ENCODE measurements around the gene TGFBR3L. TPM values are rescaled to one million over a fixed set of nuclear protein-coding genes. Genes with fewer than 3 reads are reported as not detected.

TGFBR3L gene
- total RNA-seq, 1 experiment from 2014 or later, result 12.5 TPM

GRCh38 chr19:7921302-7921966 is 6.8 kb downstream of the TGFBR3L start:
- Histone ChIP-seq H3K4me3 (ENCODE audit: low read depth in 2 of 2, low read length in 2 of 2) (peak overlapping the region; percentile 54 to 65), H3K27me3 (ENCODE audit: control insufficient read depth, insufficient read depth, low read length) (no peaks in the 10 kb centered on the region), H3K36me3 (ENCODE audit: control insufficient read depth, insufficient read depth, low read length) (no peaks in the 10 kb centered on the region; the same call in 1 of the 2 replicates), H3K27ac (ENCODE audit: low read length) (peak overlapping the region; percentile 79), H3K4me1 (ENCODE audit: control insufficient read depth, insufficient read depth, low read length) (peaks cover 19% of the 10 kb centered on the region), H3K9me3 (ENCODE audit: control insufficient read depth, insufficient read depth, low read depth, low read length) (no peaks in the 10 kb centered on the region)
- BruUV-seq (replicated peaks), result no TSS peak
- ChIA-PET POLR2A (no interaction called here), CTCF (interaction anchor here (0.7 to 2.0 kb wide), 2 partner anchors 52 to 135 kb away, joined by 3 to 6 read pairs; no protein-coding TSS in a partner anchor)
- no peak for TF ChIP-seq CTCF (IDR thresholded peaks at IDR 0.05)
- TF ChIP-seq, protein P1, sequence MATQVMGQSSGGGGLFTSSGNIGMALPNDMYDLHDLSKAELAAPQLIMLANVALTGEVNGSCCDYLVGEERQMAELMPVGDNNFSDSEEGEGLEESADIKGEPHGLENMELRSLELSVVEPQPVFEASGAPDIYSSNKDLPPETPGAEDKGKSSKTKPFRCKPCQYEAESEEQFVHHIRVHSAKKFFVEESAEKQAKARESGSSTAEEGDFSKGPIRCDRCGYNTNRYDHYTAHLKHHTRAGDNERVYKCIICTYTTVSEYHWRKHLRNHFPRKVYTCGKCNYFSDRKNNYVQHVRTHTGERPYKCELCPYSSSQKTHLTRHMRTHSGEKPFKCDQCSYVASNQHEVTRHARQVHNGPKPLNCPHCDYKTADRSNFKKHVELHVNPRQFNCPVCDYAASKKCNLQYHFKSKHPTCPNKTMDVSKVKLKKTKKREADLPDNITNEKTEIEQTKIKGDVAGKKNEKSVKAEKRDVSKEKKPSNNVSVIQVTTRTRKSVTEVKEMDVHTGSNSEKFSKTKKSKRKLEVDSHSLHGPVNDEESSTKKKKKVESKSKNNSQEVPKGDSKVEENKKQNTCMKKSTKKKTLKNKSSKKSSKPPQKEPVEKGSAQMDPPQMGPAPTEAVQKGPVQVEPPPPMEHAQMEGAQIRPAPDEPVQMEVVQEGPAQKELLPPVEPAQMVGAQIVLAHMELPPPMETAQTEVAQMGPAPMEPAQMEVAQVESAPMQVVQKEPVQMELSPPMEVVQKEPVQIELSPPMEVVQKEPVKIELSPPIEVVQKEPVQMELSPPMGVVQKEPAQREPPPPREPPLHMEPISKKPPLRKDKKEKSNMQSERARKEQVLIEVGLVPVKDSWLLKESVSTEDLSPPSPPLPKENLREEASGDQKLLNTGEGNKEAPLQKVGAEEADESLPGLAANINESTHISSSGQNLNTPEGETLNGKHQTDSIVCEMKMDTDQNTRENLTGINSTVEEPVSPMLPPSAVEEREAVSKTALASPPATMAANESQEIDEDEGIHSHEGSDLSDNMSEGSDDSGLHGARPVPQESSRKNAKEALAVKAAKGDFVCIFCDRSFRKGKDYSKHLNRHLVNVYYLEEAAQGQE (IDR thresholded peaks at IDR 0.05; ENCODE audit: insufficient read depth in 1 of 2, low read depth in 2 of 2, low read length in 1 of 2), result no peak
- TF ChIP-seq SIN3A (IDR thresholded peaks at IDR 0.05; ENCODE audit: borderline replicate concordance, insufficient read depth, low read depth, low read length), result no peak
- ATAC-seq, result no peak
- DNase-seq (ENCODE audit: low read depth, low spot score), result no peak
- in situ Hi-C loops (cut with HindIII; ENCODE audit: low pct_unique_long_range_greater_than_20kb, low sequenced_read_pairs), result no loop called here
- intact Hi-C loops (cut with micrococcal nuclease; ENCODE audit: unreplicated experiment), result no loop called here

DNA sequence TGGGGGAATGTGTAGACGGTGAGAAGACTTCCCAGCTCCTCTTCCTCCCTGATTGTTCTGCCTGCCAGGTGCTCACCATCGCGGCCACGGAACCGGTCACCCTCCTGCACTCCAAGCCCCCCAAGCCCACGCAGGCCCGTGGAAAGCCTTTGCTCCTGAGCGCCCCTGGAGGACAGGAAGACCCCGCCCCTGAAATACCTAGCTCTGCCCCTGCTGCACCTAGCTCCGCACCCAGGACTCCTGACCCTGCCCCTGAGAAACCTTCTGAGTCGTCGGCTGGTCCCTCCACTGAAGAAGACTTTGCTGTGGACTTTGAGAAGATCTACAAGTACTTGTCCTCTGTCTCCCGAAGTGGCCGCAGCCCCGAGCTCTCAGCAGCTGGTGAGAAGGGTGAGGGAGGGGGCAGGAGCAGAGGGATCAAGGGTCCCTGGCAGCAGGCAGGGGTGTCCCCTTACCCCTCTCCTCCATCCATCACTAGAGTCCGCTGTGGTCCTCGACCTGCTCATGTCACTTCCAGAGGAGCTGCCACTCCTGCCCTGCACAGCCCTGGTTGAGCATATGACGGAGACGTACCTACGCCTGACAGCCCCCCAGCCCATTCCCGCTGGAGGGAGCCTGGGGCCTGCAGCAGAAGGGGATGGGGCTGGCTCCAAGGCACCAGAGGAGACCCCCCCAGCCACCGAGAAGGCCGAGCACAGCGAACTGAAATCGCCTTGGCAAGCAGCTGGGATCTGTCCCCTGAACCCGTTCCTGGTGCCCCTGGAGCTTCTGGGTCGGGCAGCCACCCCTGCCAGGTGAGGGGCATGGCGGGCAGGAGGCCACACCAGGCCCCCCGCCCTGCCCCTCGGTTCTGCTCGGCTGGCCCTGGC is 7.6 kb downstream of the TGFBR3L start:
- ChIA-PET CTCF (interaction anchor here (2.0 kb wide), 1 partner anchor 53 kb away, joined by 6 read pairs; no protein-coding TSS in a partner anchor), POLR2A (no interaction called here)
- H3K4me3 ChIP-seq (ENCODE audit: low read depth in 2 of 2, low read length in 2 of 2), result peak overlapping the region in 1 of 2 experiments; percentile 65; a peak in 2 of 4 replicates

More for the DNA sequence above, 7.6 kb downstream of the TGFBR3L start:
- BruUV-seq (replicated peaks), result no TSS peak
- peaks cover 27% of the 10 kb centered on the region for H3K4me1 ChIP-seq (ENCODE audit: control insufficient read depth, insufficient read depth, low read length)
- no peak for ATAC-seq
- H3K9me3 ChIP-seq (ENCODE audit: control insufficient read depth, insufficient read depth, low read depth, low read length), result no peaks in the 10 kb centered on the region
- in situ Hi-C loops (cut with HindIII; ENCODE audit: low pct_unique_long_range_greater_than_20kb, low sequenced_read_pairs) (no loop called here), intact Hi-C loops (cut with micrococcal nuclease; ENCODE audit: unreplicated experiment) (no loop called here)
- DNase-seq (ENCODE audit: low read depth, low spot score), result no peak
- H3K27ac ChIP-seq (ENCODE audit: low read length), result peak overlapping the region; percentile 79
- TF ChIP-seq POLR2AphosphoS5 (IDR thresholded peaks at IDR 0.05; ENCODE audit: low read depth, low read length), result no peak
- no peak for TF ChIP-seq SIN3A (IDR thresholded peaks at IDR 0.05; ENCODE audit: borderline replicate concordance, insufficient read depth, low read depth, low read length)
- peak; percentile 23; the same call in 1 of the 2 replicates for TF ChIP-seq CTCF (IDR thresholded peaks at IDR 0.05)
- H3K36me3 ChIP-seq (ENCODE audit: control insufficient read depth, insufficient read depth, low read length), result no peaks in the 10 kb centered on the region; the same call in 1 of the 2 replicates
- H3K27me3 ChIP-seq (ENCODE audit: control insufficient read depth, insufficient read depth, low read length), result no peaks in the 10 kb centered on the region

Data from Panc1 (cell line).